Lower leg skin (tissue), 4 donors: ENCODE results near the gene ERVH48-1. TPM values are rescaled to one million over a fixed set of nuclear protein-coding genes. Genes with fewer than 3 reads are reported as not detected.
A peak's percentile ranks its signal among the peaks of the same experiment; 100 is the strongest.

Source experiments
- DNase-seq, 2 donors: peaks; one replicate each; pipeline ENCODE4 v3.0.0-alpha.2; 2019; ENCODE audit warnings: low spot score in 2 of 2
- H3K4me3 ChIP-seq: fragments of 200-600 bp; sonication (generic); 2 replicates; pipeline ENCODE4 v1.5.1; 2017; ENCODE audit warnings: mild to moderate bottlenecking, low read depth; ENCODE audit not compliant: poor library complexity, severe bottlenecking
- CTCF ChIP-seq, 3 donors: fragments of 450-650 bp; IDR thresholded peaks; one replicate each; pipeline ENCODE4 v1.5.1; 2016; ENCODE audit warnings: antibody characterized with exemption in 3 of 3, mild to moderate bottlenecking in 3 of 3, moderate library complexity in 2 of 3
- POLR2A ChIP-seq, 2 donors: fragments of 450-650 bp; IDR thresholded peaks; one replicate each; pipeline ENCODE4 v1.6.1; 2016 to 2017; ENCODE audit warnings: antibody characterized with exemption in 2 of 2, mild to moderate bottlenecking in 1 of 2, moderate library complexity in 1 of 2
- WGBS, 2 donors: methylation state at CpG; one replicate each; pipeline ENCODE4 v1.1.5; 2018; 5-methylcytosine and 5-hydroxymethylcytosine counted together
- intact Hi-C: fragments of 100-400 bp; cut with DNase I; formaldehyde crosslinking; loops from one replicate; pipeline ENCODE4 v1.15.0; 2023; ENCODE audit warnings: low total_unique reads
- total RNA-seq, 4 donors: library from RNA; depleted of rRNA; stranded (reverse); fragments of >200 nt; gene quantifications; one replicate each; pipeline ENCODE4 v1.1.0, GENCODE V29; 2016

Gene ERVH48-1
- not detected for total RNA-seq

GRCh38 chr21:42925114-42925926 is at the start of gene ERVH48-1:
Gene ERVH48-1, minus strand, starts transcription at chr21:42925630. Its CDS starts 6,624 bp downstream, at chr21:42919006.
- DNase-seq, result no peak
- intact Hi-C loops, result no loop called here
- H3K4me3 ChIP-seq, result no peak within 1 kb of the TSS
- WGBS, 2 donors, result 85 to 89% methylated on average over 27 to 29 of the region's 29 CpGs
- no peak for TF ChIP-seq POLR2A (IDR thresholded peaks at IDR 0.05)
- no peak for TF ChIP-seq CTCF (IDR thresholded peaks at IDR 0.05)

- intact Hi-C loops, result loop anchor here (10.0 kb wide), 1 partner anchor 791 kb away; no protein-coding TSS in a partner anchor
- 1% methylated on average over 30 of the region's 106 CpGs; no CpG with 5 or more reads in 1 of the 2 donors for WGBS, 2 donors
- TF ChIP-seq POLR2A (IDR thresholded peaks at IDR 0.05) (no peak), CTCF (IDR thresholded peaks at IDR 0.05) (no peak)
- DNase-seq, result peak; percentile 98 to 100
- H3K4me3 ChIP-seq, result peak within 1 kb of the TSS; percentile 62
Measured at GRCh38 chr21:42973991-42974831, 48.8 kb upstream of the ERVH48-1 start, which contains the start of gene PKNOX1. Gene PKNOX1, plus strand, starts transcription at chr21:42974562. Its CDS starts 29,820 bp downstream, at chr21:43004382.

- DNase-seq, result peak in 1 of 2 donors; percentile 22
- peak overlapping the region; percentile 33 for H3K4me3 ChIP-seq
- intact Hi-C loops, result loop anchor here (10.0 kb wide), 1 partner anchor 791 kb away; no protein-coding TSS in a partner anchor
- TF ChIP-seq CTCF (IDR thresholded peaks at IDR 0.05), result no peak
- TF ChIP-seq POLR2A (IDR thresholded peaks at IDR 0.05), result no peak
- WGBS, 2 donors, result 60 to 69% methylated on average over 13 to 19 of the region's 19 CpGs
Measured at GRCh38 chr21:42973309-42973990, 48.0 kb upstream of the ERVH48-1 start.

GRCh38 chr21:42971897-42972275 is 46.5 kb upstream of the ERVH48-1 start:
- DNase-seq, result no peak
- 54 to 71% methylated on average over 3 of the region's 3 CpGs for WGBS, 2 donors
- TF ChIP-seq CTCF (IDR thresholded peaks at IDR 0.05) (no peak), POLR2A (IDR thresholded peaks at IDR 0.05) (no peak)
- intact Hi-C loops, result loop anchor here (10.0 kb wide), 1 partner anchor 793 kb away; no protein-coding TSS in a partner anchor
- no peak overlapping the region for H3K4me3 ChIP-seq

GRCh38 chr21:42970946-42971653 is 45.7 kb upstream of the ERVH48-1 start:
- no peak overlapping the region for H3K4me3 ChIP-seq
- intact Hi-C loops, result loop anchor here (10.0 kb wide), 1 partner anchor 794 kb away; no protein-coding TSS in a partner anchor
- 85 to 89% methylated on average over 7 of the region's 7 CpGs for WGBS, 2 donors
- TF ChIP-seq POLR2A (IDR thresholded peaks at IDR 0.05), result no peak
- no peak for TF ChIP-seq CTCF (IDR thresholded peaks at IDR 0.05)
- no peak for DNase-seq
